Stimulated activated CD4-positive, alpha-beta T cell treated with anti-CD3 and anti-CD28 coated beads, Interleukin-1b, Interleukin-23, amount 100 ng/mL, for 48 hours (primary cell): ENCODE measurements around the gene CCDC40.

ENCODE experiments used
- DNase-seq: peaks from one replicate; pipeline ENCODE4 v3.0.0-alpha.2; 2020

The CCDC40 gene

GRCh38 chr17:80053102-80053501 lies 16.7 kb downstream of the CCDC40 start:
- DNase-seq = no peak

GRCh38 chr17:80055597-80055996 lies 19.2 kb downstream of the CCDC40 start:
- no peak for DNase-seq

GRCh38 chr17:80058311-80058955 lies 22.0 kb downstream of the CCDC40 start:
- no peak for DNase-seq

- DNase-seq = no peak
Measured at GRCh38 chr17:80060644-80061043, 24.2 kb downstream of the CCDC40 start.

- no peak for DNase-seq
Measured at GRCh38 chr17:80061421-80061820, 25.0 kb downstream of the CCDC40 start.

- DNase-seq = no peak
Measured at GRCh38 chr17:80063830-80064585, 27.6 kb downstream of the CCDC40 start.

GRCh38 chr17:80064696-80065095 lies 28.3 kb downstream of the CCDC40 start:
- DNase-seq = no peak

GRCh38 chr17:80065478-80066170 lies 29.2 kb downstream of the CCDC40 start:
- DNase-seq = no peak

- DNase-seq = no peak
Measured at GRCh38 chr17:80067393-80067986, 31.0 kb downstream of the CCDC40 start.

GRCh38 chr17:80068301-80069222 lies 32.1 kb downstream of the CCDC40 start:
- DNase-seq = no peak

GRCh38 chr17:80070375-80071115 lies 34.1 kb downstream of the CCDC40 start:
- no peak for DNase-seq

GRCh38 chr17:80071116-80071841 lies 34.8 kb downstream of the CCDC40 start:
- no peak for DNase-seq

GRCh38 chr17:80072410-80072809 lies 36.0 kb downstream of the CCDC40 start:
- no peak for DNase-seq

- no peak for DNase-seq
Measured at GRCh38 chr17:80080081-80080480, 43.6 kb downstream of the CCDC40 start.

GRCh38 chr17:80081596-80081995 lies 45.2 kb downstream of the CCDC40 start:
- no peak for DNase-seq

GRCh38 chr17:80082403-80083135 lies 46.1 kb downstream of the CCDC40 start:
- DNase-seq = peak; percentile 54

GRCh38 chr17:80083136-80083661 lies 46.8 kb downstream of the CCDC40 start:
- DNase-seq = no peak

- DNase-seq = no peak
Measured at GRCh38 chr17:80084773-80085172, 48.3 kb downstream of the CCDC40 start.

- no peak for DNase-seq
Measured at GRCh38 chr17:80086081-80086480, 49.6 kb downstream of the CCDC40 start.

- no peak for DNase-seq
Measured at GRCh38 chr17:80086616-80087015, 50.2 kb downstream of the CCDC40 start.
